NK-92 (cell line): Measurements from ENCODE around the gene SLC1A4.
"Not testable (repeated sequence)": the region's sequence is repeated elsewhere in the genome, so short reads cannot be mapped to it uniquely, and the experiment has no call there.

Experiments
- DNase-seq: peaks from one replicate; lab custom pipeline; 2025; ENCODE audit not compliant: unreplicated experiment; lab: John Stamatoyannopoulos, UW

The SLC1A4 gene

DNA sequence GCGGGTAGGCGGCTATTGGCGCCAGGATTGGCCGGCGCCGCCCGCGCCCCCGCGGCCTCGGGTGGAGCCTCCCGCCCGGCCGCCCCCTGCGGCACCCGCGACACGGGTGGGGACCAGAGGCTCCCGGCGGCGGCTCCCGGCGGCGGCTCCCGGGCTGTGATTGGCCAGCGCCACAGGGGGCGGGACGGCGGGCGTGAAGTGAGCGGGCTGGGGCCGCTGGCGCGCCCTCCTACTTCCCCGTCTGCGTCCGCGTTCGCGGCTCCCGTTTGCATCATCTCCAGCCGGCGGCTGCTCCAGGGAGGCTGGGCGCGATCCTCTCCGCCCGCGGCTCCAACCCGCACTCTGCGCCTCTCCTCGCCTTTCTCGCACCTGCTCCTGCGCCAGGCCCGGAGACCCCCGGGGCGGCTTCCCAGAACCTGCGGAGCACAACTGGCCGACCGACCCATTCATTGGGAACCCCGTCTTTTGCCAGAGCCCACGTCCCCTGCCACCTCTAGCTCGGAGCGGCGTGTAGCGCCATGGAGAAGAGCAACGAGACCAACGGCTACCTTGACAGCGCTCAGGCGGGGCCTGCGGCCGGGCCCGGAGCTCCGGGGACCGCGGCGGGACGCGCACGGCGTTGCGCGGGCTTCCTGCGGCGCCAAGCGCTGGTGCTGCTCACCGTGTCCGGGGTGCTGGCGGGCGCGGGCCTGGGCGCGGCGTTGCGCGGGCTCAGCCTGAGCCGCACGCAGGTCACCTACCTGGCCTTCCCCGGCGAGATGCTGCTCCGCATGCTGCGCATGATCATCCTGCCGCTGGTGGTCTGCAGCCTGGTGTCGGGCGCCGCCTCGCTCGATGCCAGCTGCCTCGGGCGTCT lies at the start of gene SLC1A4:
Gene SLC1A4 (plus strand): TSS at position 274 of the 856 bp plus-strand sequence. CDS start 245 bp downstream, at position 519.
- DNase-seq = no peak

- no peak for DNase-seq
Observed at GRCh38 chr2:64941143-64941542, 48.1 kb upstream of the SLC1A4 start.

DNA sequence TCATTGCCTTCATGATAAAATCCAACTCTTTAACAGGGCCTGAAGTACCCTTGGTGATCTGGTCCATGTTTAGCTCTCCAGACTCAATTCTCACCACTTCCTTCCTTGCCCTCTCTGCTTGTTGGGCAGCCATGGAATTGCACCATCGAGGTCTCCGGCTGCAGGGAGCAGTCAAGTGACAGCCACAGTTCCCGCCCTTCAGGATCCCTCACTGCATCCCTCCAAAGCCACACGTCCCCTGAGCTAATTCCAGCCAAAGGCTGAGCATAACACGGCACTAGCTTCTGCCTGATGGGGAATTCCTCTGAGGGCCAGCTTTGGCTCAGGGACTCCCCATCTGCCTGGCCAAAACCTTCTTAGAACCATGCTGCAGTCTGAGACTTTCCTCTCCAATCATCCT lies 47.4 kb upstream of the SLC1A4 start:
- no peak for DNase-seq

DNA sequence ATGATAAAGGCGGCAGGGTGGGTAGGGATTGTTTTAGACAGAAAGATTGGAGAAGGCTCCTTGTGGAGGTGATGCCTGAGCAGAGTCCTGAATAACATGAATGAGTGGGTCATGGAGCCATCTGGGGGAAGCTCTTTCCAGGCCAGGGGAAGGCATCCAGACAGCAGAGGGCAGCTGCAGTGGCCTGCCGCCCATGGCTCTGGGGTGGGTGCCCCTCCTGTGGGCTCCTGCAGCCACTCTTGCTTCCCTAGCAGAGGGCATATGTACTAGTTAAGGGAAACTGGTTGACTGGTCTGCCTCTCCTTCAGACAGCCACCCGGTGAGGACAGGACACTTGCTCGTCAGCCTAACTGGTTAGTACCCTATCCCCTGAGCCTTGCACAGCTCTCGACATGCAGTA lies 46.5 kb upstream of the SLC1A4 start:
- no peak for DNase-seq

DNA sequence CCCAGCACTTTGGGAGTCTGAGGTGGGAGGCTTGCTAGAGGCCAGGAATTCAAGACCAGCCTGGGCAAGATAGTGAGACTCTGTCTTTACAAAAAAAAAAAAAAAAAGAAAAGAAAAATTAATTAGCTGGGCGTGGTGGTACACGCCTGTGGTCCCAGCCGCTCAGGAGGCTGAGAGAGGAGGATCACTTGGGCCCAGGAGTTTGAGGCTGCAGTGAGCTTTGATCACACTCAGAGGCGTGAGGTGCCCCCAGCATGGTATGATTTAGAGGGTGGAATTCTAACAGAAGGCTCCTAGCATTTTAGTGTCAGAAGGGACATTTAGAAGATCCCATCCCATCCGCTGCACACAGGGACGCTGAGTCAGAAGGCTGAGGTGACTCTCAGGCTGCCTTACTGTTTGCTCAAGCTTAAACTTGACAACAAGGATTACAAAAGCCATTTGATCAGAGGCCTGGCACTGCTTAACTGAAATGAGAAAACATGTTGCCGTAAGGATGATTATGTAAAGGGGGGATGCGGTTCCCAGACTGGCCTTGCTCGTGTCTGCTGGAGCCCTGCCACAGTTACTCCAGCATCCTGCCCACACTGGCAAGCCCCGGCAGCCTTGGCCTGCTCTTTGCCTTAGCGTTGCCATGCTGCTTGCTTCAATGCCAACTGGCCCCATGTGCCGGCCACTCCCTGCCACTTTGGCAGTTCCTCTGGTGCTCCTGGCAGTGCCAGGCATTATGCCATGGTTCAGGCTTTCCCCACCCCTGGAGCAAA lies 45.6 kb upstream of the SLC1A4 start:
- no peak for DNase-seq

DNA sequence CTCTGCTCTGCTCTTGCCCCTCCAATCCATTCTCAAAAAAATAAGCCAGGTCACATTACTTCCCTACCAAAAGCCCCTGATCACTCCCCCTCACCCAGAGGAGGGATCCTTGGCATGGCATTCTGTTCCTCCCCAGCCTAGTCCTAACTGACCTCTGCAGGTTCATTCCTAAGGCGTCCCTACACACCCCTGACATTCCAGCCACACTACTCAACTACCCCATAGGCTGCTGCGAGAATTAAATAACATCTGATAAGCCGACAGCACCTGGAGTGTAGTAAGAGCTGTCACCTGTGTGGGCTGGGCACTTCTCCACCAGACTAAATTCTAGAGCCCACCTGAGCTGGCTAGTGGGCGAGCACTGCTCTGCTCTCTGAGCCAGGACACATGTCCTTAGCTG lies 44.7 kb upstream of the SLC1A4 start:
- DNase-seq = no peak

DNA sequence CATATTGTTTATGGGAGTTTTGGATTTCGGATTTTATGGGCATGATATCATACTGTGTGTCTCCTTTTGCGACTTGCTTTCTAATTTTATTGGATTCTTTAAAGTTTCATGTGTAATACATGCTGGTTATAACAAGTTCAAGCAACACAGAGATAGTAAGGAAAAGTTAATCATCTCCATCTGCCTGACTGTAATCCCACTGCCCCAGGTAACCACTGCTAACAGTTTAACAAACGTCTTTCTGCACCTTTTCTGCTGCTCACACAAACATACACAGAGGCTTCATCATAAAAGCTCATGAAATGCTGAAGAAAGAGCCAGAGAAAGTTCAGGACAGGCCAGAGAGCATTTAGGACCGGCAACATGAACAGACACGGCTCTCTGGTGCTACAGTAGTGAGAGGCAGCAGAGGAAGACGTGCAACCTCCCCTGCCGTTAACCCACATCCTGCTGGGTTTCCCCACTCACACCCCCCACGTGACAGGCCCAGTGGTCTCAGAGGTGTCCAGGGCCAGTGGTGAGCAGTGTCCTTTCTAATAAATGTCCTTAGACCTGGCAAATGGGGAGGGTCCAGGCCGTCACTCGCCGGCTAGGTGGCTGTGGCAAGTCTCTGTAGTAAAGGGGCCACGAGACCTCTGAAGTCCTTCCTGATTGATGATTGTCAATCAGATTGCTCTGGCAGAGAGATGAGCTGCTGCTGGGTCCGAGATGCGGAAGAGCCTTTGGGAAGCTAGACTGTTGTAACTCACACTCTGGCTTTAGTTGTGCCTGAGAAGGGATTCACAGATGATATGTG lies 43.0 kb upstream of the SLC1A4 start:
- no peak for DNase-seq

DNA sequence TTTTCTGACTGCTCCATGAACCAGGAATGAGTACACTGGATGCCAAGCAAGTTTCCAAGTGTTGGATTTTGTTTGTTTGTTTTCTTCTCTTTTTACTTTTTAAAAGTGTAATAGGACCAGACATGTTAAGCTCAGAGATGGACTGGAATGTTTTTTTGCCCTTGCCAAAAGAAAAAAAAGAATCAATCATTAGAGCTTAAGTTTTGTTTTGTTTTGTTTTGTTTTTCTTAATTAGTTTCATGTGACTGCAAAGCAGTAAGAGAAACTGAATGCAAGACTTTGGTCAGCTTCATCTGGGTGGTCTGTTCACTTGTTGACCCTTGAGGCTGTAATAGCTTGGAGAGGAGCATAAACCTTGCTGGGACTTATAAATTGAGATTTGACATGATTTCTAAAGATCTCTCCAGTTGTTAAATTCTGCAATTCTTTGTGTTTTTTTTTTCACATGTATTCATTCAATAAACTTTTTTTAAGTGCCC lies 42.4 kb upstream of the SLC1A4 start:
- no peak for DNase-seq

- DNase-seq = no peak
Observed at GRCh38 chr2:64947885-64948284, 41.3 kb upstream of the SLC1A4 start.

DNA sequence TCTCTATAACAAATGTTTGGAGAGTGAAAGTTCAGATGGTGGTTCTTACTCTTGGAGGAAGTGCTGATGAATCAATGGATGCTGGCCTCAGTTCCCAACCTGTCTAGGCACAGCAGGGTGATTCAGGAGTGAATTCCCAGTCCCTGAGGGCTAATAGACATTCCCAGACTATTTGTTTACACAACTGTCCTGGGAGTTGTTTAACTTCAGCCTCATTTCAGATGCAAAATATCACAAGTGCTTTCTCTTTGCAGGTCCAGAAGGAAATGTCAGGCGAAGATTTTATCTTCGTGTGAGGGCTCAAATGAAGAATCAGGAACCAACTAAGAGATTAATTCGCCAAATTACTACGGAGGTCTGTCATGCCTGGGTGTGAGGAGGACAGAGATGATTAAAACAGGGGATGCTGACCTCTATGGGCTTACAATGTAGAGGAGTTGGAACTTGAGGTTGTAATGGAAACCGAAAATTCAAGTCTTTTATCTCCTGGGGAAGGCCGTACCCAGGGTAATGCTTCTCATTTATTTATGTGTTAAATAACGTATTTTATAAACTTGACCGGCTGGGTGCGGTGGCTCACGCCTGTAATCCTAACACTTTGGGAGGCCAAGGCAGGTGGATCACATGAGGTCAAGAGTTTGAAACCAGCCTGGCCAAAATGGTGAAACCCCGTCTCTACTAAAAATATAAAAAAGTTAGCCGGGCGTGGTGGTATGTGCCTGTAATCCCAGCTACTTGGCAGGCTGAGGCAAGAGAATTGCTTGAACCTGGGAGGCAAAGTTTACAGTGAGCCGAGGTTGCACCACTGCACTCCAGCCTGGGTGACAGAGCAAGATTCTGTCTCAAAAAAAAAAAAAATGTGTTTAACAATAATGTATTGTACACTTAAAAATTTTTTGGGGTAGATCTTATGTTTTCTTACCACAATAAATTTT lies 38.7 kb upstream of the SLC1A4 start:
- DNase-seq = no peak

GRCh38 chr2:64951306-64951953 lies 37.8 kb upstream of the SLC1A4 start:
- DNase-seq = no peak

GRCh38 chr2:64952096-64952495 lies 37.1 kb upstream of the SLC1A4 start:
- DNase-seq = no peak

DNA sequence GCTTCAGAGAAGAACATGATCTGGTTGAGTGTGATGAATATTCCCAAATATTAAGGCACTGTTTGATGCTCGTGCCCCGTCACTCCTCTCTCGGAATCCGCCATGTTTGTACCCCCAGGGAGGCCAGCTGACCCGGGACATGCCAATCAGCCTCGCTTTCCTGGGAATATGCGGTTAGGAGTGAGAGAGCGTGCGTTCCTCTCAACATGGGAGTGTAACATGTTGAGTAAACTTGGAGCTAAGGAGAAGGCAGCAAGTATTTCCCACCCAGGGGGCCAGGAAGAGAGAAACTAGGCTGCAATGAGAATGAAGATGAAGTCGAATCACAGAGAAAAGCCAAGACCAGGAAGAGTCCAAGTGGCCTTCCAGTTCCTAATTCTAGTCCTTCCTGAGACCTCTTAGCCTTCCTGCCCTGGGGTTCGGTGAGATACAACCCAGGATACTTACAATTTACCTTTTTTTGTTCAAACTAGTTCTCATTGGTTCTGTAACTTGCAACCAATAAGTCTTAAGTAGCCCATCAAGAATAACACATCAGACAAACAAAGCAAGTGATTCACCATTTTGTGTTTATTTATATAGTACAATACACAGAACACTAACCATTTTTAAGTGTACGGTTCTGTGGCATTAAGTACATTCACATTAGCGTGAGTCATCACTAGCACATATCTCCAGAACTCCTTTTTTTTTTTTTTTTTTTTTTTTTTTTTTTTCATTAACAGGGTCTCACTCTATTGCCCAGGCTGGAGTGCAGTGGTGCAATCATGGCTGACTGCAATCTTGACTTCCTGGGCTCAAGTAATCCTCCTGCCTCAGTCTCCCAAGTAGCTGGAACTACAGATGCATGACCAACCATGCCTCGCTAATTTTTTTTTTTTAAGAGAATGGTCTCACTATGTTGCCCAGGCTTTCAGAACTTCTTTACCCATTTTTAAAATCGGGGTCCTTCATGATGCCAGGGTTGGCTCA lies 36.4 kb upstream of the SLC1A4 start:
- DNase-seq = no peak

- no peak for DNase-seq
Observed at GRCh38 chr2:64955467-64955866, 33.7 kb upstream of the SLC1A4 start.

DNA sequence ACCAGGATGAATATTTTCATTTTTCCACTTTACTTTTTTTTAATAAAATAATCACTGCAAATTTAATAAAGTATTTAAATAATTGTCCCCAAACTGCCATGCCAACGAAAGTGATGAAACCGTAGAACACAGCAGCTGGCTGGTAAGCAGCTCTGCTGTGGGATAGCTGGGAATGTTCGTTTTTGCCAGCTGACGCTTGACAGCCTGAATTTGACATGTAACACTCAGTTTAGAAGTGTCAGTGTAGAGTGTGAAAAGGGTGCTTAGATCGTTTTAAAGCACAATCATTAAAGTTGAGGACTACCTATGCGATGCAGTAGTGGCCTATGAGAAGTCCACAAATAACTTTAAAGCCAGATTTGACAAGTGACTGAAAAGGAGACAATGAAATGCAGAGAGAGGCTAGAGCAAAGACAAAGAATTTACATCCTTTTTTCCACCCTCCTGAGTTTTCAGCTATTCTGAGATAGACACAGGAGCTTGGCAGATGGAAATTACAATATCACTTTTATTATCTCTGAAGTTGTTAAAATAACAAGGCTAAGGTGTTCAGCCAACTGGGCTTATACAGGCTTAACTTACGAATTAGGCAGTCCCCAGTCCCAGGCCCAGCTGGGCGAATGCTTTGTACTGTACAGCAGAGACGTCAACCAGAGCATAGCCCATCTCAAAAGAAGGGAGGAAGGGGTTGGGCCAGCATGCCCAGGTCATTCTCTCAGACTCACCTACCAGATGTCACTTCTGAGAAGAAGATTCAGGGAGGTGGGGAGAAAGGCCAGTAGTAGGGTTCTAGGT lies 31.9 kb upstream of the SLC1A4 start:
- DNase-seq = no peak

DNA sequence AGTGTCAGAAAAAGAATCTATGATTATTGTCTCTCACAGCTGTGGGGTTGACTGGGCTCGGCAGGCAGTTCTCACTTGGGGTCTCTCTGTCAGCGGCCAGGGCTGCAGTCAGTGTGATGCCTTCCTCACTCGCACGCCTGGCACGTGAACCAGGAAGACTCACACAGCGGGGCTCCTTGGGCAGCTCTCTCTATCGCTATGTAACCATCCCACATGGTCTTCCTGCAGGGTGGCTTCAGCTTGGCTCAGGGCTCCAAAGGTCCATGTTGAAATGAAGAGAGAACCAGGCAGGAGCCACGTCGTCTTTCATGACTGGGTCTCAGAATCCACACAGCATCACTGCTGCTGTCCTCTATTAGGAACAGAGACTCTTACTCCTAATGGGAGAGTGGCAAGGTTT lies 30.6 kb upstream of the SLC1A4 start:
- no peak for DNase-seq

DNA sequence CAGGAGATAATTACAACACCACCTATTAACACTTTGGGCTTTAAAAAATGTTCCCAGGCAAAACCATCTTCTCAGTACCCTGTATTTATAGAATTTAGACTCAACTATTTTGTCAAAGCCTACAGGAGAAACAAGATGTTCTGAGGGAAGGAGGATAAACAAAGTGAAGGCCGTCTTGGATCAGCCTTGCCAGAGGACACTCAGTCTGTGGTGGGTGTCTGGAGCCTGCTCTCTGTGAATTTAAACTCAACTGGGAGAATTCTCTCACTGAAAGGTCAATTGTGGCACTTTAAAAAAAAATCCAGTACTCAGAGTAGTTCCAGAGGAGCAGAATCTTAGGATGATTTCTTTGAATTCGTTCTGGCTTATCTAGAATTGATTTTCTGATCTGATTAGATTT lies 28.4 kb upstream of the SLC1A4 start:
- DNase-seq = no peak

DNA sequence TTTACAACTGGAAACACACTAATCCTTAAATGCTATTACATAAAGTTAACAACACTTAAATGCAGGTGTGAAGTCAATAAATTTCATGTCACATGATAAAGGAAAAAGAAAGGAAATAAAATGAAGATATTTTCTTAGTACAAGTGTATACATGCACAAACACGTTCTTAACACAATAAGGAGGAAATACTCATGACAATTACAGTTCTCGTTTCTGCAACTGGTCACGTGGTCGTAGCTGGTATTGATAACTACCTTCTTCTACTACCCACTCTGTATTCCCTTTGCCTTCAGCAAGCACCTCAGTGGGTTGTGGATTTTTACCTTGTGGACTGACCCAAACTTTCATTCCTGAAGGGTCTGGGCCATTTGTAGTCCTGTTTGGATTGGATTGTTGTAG lies 26.1 kb upstream of the SLC1A4 start:
- DNase-seq = not testable (repeated sequence)
